Measurements from ENCODE around the gene HACE1.
"Not testable (repeated sequence)": the region's sequence is repeated elsewhere in the genome, so short reads cannot be mapped to it uniquely, and the experiment has no call there.

HACE1 gene

DNA sequence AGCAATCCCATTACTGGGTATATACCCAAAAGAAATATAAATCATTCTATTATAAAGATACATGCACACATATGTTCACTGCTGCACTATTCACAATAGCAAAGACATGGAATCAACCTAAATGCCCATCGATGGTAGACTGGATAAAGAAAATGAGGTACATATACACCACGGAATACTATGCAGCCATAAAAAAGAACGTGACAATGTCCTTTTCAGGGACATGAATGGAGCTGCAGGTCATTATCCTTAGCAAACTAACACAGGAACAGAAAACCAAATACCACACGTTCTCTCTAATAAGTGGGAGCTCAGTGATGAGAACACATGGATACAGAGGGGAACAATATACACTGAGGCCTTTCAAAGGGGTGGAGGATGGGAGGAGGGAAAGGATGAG lies 38.9 kb downstream of the HACE1 start:
- DNase-seq: not testable (repeated sequence)

DNA sequence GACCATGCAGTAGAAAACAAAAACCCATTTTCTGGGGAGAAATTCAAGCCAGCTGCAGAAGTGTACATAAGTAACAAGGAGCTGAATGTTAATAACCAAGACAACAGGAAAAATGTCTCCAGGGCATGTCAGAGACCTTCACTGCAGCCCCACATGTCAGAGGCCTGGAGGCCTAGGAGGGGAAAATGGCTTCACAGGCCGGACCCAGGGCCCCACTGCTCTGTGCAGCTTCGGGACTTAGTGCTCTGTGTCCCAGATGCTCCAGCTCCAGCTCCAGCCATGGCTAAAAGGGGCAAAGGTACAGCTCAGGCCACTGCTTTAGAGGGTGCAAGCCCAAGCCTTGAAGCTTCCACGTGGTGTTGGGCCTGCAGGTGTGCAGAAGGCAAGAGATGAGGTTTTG lies 43.6 kb downstream of the HACE1 start:
- no peak for DNase-seq

DNA sequence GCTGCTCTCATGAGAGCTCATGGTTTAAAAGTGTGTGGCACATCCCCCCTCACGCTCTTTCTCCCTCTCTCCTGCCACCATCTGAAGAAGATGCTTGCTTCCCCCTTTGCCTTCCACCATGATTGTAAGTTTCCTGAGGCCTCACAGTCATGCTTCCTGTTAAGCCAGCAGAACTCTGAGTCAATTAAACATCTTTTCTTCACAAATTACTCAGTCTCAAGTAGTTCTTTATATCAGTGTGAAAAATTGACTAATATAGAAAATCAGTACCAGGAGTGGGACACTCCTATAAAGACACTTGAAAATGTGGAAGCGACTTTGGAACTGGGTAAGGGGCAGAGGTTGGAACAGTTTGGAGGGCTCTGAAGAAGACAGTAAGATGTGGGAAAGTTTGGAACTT lies 45.0 kb downstream of the HACE1 start:
- DNase-seq: no peak

DNA sequence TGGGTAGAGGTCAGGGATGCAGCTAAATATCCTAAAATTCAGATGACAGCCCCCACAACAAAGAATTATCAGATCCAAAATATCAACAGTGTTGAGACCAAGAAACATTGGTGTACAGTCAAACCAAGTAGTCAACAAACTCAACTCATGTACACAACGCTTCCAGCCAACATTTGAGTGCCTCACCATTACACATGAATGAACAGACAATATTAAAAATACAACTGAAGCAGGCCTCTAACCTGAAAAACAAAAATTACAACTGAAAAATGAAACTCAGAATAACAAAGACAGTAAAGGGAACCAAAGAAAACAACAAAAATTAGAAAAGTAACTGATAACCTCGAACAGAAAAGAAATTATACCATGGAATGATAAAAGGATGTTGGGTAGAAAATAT lies 46.2 kb downstream of the HACE1 start:
- no peak for DNase-seq

DNA sequence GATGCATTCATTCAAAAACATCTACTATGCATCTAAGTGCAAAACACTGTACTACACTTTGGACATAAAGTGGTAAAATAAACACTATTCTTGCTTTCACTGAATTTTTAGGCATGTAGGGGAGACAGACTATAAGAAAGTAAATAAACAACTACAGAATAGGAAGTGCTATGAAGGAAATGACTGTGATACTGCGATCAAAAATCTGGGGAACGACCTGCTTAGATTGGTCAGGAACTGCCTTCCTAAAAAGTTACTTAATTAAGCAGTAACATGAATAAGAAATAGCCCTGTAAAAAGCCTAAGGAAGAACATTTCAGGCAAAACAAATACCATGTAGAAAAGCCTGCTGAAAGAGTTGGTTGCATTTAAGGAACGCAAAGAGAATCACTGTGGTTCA lies 50.6 kb downstream of the HACE1 start:
- DNase-seq: no peak

DNA sequence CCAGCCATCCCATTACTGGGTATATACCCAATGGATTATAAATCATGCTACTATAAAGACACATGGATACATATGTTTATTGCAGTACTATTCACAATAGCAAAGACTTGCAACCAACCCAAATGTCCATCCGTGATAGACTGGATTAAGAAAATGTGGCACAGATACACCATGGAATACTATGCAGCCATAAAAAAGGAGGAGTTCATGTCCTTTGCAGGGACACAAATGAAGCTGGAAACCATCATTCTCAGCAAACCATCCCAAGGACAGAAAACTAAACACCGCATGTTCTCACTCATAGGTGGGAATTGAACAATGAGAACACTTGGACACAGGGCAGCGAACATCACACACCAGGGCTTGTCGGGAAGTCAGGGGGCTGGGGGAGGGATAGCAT lies 54.4 kb downstream of the HACE1 start:
- DNase-seq: not testable (repeated sequence)

DNA sequence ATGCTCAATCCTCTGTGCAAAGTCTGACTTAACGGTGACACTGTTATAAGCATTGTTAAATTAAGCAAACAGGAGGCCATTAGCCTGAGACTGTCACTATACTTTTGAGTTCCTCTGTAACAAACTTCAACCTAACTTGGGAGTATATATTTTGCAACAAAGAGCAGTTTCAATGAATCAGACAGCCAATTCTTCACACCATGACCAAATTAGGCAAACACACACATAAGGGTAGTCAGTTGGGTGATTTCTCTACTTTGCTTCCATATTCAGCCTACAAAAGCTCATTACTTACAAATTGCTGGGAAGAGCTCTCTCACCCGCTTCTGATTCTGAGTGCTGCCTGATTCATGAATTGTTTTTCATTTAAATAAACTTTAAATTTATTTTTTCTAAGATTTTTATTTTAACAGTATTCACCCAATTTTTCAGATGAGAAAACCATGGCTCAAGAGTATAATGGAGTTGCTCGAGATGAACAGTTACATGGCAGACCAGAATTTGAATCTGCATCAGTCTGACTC lies 60.5 kb downstream of the HACE1 start:
- DNase-seq: no peak

DNA sequence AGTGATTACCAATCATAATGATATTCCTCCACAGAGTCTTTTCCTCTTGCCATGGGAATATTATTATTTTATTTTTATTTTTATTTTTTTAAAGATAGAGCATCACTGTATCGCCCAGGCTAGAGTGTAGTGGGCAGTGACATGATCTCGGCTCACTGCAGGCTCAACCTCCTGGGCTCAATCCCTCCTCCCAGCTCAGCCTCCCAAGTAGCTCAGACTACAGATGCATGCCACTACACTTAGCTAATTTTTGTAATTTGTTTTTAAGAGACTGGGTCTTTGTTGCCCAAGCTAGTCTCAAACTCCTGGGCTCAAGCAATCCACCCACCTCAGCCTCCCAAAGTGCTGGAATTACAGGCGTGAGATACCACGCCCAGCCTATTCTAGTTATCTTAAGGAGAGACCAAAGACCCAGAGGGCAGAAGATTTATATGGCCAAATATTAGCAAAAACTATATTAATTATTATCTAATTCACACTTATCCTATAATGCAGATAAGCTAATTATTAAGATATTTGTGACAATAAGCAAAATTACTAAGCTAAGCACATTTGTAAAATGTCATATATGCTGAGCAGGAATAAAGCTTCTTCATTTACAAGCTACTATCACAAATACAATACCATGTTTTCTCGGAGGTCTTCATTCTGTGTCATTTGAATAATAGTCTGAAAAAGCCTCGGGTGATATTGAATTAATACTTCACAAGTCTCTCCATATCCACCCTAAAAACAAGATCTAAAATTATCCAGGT lies 63.5 kb downstream of the HACE1 start:
- no peak for DNase-seq

DNA sequence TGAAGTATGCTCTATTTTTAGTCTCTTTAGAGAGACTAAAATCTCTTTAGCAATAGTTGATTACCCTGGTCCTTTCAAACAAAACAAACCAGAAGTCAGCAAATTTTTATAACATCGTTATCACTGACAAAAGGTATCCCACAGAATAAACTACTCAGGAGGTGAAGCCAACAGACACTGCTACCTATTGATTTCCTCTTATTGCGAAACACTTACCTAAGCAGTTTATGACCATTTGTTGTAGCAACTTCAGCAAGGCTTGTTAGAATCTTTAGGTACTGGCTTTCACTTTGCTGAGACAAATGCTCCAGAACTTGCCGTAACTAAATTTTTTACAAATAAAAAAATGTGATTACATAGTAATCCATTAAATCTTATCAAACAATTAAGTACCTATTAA lies 64.4 kb downstream of the HACE1 start:
- DNase-seq: no peak

DNA sequence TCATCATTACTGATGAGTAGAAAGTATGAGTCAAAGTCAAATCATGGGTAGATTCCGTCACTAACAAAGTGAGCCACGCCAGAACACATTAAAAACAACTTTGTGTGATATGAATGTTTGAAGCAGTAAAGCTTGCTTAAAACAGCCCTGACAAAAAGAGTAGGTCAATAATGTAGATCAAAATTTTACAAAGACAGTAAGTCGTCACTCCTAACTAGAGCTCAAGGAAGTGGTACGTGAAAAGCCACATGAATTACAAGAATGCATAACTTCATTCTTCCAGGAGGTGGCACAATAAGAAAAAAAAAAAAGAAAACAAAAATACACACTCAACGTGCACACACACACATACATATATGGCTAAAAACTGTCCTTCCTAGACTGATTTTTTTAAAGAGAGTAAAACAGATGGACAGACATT lies 69.9 kb downstream of the HACE1 start:
- peak; percentile 52 for DNase-seq

DNA sequence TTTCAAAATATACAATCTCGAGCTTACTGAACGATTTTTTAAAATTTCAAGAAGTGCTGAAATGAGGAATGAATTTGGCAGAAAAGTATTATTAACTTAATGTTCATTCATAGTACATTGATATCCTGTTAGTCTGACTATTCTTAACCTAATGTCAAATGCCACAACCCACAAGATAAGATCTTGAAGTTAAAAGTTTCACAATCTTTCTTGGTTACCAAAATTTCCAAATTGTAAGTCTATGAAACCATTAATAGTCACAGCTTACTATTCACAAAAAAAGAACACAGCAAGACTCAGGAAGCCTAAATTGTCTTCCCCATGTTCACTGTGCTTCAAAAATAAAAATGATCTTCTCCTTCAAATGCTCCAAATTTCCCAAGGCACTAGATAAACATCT lies 71.3 kb downstream of the HACE1 start:
- DNase-seq: peak; percentile 49

DNA sequence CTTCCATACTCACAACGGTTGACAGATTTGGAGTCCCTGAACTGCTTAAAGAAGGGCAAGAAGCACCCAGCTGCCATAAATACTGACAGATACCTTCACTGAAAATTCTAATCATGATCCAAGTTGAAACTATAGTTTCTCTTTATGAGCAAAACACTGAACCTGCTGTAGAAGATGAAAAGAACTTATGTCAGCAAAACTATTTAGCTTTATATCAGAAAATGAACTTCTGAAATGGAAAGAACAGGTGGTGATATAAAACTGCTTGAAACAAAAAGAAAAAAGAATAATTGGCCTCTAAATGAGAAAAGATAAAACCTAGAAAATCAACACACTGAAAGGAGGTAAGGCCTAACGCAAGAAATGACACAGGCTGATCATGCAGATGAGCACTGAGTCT lies 72.4 kb downstream of the HACE1 start:
- DNase-seq: peak; percentile 31

DNA sequence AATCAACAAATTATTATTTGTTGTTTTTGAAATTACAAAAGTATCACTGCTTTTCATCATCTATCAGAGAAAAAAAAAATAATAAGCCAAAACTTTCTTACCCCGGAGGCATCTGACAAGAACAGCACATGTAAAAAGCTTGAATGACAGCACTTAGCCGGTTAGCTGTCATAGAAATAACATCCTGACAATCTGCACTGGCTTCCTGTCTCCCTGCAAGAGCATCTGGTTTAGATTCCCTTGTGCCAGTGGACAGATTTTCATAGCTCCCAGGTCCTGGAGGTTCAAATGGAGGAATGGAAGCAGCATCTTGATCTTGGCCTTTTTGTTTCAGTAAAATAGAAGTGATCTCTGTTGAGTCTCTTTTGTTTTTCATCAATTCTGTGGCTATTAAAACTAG lies 74.8 kb downstream of the HACE1 start:
- DNase-seq: no peak

DNA sequence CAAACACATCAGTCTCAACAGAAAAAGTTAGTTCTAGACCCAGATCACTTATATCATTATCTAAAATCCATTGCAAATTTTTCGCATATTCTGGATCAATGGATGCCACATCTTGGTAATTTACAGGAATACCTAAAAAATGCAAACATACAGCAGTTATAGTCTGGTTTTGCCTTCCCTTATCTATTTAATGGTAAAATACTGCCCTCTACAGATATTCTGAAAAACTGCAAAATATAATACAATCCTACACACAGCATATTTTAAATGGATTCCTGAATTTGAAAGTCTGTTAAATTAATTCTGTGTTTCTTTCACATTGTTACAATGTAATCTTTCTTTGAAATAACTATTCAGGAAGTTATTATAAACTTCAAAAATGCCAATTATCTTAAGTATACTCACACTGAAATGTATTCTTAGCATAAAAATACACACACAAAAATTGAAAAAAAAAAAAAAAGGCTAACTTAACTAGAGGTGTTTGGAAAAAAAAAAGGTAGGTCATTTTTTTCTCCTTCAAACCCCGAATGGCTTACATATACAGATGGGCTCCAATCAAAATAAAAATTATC lies 88.4 kb downstream of the HACE1 start:
- peak; percentile 32 for DNase-seq

DNA sequence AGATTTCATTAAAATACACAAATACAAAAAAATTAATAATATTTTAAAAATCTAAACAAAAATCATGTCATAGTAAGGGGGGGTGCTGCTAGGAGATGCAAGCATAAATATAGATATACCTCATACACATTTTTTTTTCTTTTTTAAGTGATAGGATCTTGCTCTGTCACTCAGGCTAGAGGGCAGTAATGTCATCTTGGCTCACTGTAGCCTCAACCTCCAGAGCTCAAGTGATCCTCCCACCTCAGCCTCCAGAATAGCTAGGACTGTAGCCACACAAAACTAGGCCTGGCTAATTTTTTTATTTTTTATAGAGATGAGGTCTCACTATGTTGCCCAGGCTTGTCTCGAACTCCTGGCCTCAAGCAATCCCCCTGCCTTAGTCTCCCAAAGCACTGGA lies 90.8 kb downstream of the HACE1 start:
- no peak for DNase-seq

DNA sequence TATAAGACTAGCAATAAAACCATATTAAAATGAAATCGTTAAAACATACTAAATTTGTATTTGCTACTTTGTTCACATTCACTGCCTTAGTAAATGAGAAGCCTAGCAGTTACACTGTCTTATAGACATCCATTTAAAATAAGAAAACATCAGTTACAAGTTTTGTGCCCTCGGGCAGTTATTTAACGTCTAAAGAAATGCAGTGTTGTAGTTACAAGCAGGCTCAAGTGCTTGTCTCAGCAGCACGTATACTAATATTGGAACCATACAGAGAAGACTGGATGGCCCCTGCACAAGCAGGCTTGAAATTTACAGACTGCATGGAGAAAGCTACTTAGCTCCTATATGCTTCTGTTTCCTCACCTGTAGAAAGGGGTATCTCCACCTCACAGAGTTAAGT lies 93.1 kb downstream of the HACE1 start:
- no peak for DNase-seq

DNA sequence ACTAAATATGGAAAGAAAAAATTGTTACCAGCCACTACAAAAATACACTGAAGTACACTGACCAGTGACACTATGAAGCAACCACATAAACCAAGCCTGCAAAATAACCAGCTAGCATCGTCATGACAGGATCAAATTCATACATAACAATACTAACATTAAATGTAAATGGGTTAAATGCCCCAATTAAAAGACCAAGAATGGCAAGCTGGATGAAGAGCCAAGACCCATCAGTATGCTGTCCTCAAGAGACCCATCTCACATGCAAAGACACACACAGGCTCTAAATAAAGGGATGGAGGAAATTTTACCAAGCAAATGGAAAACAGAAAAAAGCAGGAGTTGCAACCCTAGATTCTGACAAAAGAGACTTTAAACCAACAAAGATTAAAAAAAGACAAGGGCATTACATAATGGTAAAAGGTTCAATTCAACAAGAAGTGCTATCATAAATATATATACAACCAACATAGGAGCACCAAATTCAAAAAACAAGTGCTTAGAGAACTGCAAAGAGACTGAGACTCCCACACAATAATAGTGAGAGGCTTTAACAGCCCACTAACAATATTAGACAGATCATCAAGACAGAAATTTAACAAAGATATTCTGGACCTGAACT lies 104.8 kb downstream of the HACE1 start:
- DNase-seq: no peak

DNA sequence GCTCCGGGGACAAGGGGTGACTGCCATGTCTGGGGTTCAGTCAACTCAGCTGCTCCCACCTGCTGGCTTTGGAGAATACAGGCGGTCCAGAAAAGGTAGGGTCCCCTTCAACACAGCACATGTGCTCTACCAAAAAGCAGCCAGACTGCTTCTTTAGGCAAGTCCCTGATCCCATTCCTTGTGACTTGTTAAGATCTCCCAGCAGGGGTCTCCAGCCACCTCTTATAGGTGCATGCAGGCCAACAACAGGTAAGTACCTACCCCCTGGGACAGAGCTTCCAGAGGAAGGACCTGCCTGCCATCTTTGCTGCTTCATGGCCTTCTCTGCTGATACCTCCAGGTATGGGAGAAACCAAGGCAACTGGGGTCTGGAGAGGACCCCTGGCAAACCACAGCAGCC lies 106.5 kb downstream of the HACE1 start:
- no peak for DNase-seq

DNA sequence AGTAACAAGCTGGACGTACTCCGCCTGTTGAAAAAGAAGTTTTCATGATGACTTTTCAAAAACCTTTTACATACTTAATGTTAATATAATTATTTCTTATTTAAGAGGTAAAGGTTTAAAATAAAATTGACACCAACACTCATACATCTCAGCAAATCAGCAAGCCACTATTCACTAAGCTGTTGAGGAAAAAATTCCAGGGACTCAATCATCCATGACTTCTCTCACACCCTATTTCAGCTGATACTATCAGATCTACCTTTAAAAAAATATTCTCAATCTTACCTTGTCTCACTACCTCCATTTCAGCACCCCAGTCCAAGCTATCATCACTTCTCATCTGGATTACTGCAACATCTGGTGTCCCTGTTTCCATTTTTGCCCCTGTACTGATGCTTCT lies 109.3 kb downstream of the HACE1 start:
- no peak for DNase-seq

DNA sequence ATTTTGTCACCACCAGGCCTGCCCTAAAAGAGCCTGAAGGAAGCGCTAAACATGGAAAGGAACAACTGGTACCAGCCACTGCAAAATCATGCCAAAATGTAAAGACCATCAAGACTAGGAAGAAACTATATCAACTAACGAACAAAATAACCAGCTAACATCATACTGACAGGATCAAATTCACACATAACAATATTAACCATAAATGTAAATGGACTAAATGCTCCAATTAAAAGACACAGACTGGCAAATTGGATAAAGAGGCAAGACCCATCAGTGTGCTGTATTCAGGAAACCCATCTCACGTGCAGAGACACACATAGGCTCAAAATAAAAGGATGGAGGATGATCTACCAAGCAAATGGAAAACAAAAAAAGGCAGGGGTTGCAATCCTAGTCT lies 120.6 kb downstream of the HACE1 start:
- DNase-seq: not testable (repeated sequence)

DNA sequence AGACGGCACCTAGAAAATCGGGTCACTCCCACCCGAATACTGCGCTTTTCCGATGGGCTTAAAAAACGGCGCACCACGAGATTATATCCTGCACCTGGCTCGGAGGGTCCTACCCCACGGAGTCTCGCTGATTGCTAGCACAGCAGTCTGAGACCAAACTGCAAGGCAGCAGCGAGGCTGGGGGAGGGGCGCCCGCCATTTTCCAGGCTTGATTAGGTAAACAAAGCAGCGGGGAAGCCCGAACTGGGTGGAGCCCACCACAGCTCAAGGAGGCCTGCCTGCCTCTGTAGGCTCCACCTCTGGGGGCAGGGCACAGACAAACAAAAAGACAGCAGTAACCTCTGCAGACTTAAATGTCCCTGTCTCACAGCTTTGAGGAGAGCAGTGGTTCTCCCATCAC lies 122.2 kb downstream of the HACE1 start:
- not testable (repeated sequence) for DNase-seq

DNA sequence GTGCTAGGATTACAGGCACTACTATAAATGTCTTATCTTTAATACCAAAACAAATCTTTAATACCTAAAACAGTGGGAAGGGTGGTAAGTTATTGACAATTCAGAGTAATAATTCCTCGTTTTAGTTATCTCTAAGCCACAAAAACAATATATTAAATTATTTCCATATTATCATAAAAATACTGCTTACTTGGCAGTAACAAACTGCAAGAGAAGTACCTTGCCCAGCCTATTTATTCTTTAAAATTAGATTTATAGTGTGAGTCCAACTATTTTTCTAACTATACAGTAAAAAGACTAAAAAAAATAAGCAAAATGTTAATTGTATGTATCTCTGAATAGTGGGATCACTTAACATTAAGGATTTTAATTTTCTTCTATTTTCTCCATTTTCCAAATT lies 123.2 kb downstream of the HACE1 start:
- DNase-seq: no peak

DNA sequence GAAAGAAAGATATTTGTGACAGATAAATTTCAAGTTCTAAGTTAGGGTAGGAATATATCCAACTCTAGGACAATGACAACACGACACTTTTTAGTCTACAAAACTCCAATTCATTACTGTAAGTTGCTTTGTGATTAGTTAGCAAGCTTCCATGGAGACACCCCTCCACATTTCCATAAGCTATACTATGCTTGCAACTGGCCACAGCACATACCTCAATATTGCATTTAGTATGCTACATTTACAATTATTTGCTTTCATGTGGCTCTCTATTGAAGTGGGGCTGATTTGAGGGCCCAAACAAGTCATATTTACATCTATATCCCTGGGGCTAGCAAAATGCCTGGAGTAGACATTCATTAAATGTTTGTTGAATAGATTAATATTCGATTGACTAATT lies 129.3 kb downstream of the HACE1 start:
- DNase-seq: no peak

DNA sequence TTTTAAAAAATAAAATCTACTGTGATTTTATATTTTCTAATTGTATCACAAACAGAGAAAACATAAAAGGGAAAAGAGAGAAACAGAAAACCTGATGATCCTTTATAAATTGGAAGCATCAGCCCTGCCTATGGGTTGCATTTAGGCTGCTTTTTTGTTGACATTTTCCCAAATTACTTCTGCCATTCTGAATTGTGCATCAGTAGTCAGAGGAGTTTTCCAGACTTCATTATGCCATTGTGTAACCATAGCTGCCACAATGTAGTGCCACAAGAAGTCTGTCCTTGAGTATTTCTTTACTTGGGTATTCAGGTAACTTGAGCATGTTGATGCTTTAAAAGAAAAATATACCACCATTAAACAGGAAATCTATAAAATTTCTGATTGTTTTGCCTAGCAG lies 130.3 kb downstream of the HACE1 start:
- DNase-seq: no peak

All from activated CD4-positive, alpha-beta T cell treated with anti-CD3 and anti-CD28 coated beads, Interleukin-10, Interleukin-2, amounts not matched to agents 100 ng/mL and 50 ng/mL, durations not matched to agents 16 hours and 8 hours (primary cell).